Gastroesophageal sphincter (tissue), 4 donors: Measurements from ENCODE around the gene ACTL6B. TPM values are rescaled to one million over a fixed set of nuclear protein-coding genes. Genes with fewer than 3 reads are reported as not detected.
A peak's percentile ranks its signal among the peaks of the same experiment; 100 is the strongest.

ENCODE experiments used
- ATAC-seq: fragments of 150-250 bp; one replicate; pipeline ENCODE4 v1.9.1; 2016; ENCODE audit warnings: mild to moderate bottlenecking, moderate library complexity
- H3K27ac ChIP-seq, 4 donors: fragments of 200-600 bp; sonication (generic) in 3 of 4; 1 replicate in 3 of 4; 2 replicates in 1 of 4; pipeline ENCODE4 v1.5.1; 2016 to 2019
- H3K27me3 ChIP-seq: fragments of 200-600 bp; sonication (generic); one replicate; pipeline ENCODE4 v1.5.1; 2019
- H3K36me3 ChIP-seq, 2 donors: fragments of 200-600 bp; sonication (generic); one replicate each; pipeline ENCODE4 v1.5.1; 2019; ENCODE audit warnings: control low read depth in 1 of 2
- H3K4me1 ChIP-seq, 3 donors: fragments of 200-600 bp; sonication (generic); 1 replicate in 2 of 3; 2 replicates in 1 of 3; pipeline ENCODE4 v1.5.1; 2016 to 2019; ENCODE audit warnings: control low read depth in 2 of 3
- H3K4me3 ChIP-seq, 2 donors: fragments of 200-600 bp; sonication (generic); one replicate each; pipeline ENCODE4 v1.5.1; 2019; ENCODE audit warnings: mild to moderate bottlenecking in 1 of 2, moderate library complexity in 1 of 2
- H3K9me3 ChIP-seq, 3 donors: fragments of 200-600 bp; sonication (generic); one replicate each; pipeline ENCODE4 v1.5.1; 2017 to 2019; ENCODE audit warnings: control low read depth in 2 of 3
- EP300 ChIP-seq: sonication (generic); formaldehyde crosslinking; IDR thresholded peaks from one replicate; pipeline ENCODE4 v1.6.1; 2017; ENCODE audit warnings: antibody characterized with exemption, mild to moderate bottlenecking
- POLR2A ChIP-seq, 2 donors: fragments of 450-650 bp; IDR thresholded peaks; one replicate each; pipeline ENCODE4 v1.6.1; 2017; ENCODE audit warnings: antibody characterized with exemption in 2 of 2, mild to moderate bottlenecking in 2 of 2, moderate library complexity in 1 of 2
- POLR2AphosphoS5 ChIP-seq: sonication (generic); formaldehyde crosslinking; IDR thresholded peaks from one replicate; pipeline ENCODE4 v1.6.1; 2017; ENCODE audit warnings: antibody characterized with exemption
- WGBS, 2 donors: methylation state at CpG; one replicate each; pipeline ENCODE4 v1.1.5; 2018; ENCODE audit warnings: low coverage in 1 of 2; 5-methylcytosine and 5-hydroxymethylcytosine counted together
- total RNA-seq, 4 donors: library from RNA; depleted of rRNA; stranded (reverse); fragments of >200 nt; gene quantifications; one replicate each; pipeline ENCODE4 v1.1.0, GENCODE V29; 2016
- TF ChIP-seq, protein P1 (sequence below), 4 experiments: fragments of 200-600 bp in 2 of 4; fragments of 450-650 bp in 2 of 4; sonication (generic) in 1 of 4; IDR thresholded peaks; one replicate each; pipeline ENCODE4 v1.5.1; 2017 to 2019; ENCODE audit warnings: antibody characterized with exemption in 4 of 4, mild to moderate bottlenecking in 2 of 4, moderate library complexity in 2 of 4

ACTL6B gene
- total RNA-seq, 4 donors from 2014 or later: 2.2 TPM; not detected in 3

DNA sequence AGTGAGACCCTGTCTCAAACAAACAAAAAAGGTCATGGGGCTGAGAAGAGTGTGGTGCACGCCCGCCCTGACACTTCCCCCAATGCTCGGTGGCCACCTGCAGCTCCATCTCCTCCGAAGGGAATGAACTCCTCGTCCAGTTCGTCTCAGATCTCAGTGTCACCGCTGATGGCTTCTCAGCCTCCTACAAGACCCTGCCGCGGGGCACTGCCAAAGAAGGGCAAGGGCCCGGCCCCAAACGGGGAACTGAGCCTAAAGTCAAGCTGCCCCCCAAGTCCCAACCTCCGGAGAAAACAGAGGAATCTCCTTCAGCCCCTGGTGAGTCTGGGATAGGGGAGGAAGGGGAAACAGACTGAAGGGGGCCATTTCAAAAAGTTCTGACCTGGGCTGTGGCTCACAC lies 49.9 kb downstream of the ACTL6B start:
- TF ChIP-seq POLR2AphosphoS5 (no peak), EP300 (no peak), POLR2A (IDR thresholded peaks at IDR 0.05) (no peak)
- TF ChIP-seq, protein P1, sequence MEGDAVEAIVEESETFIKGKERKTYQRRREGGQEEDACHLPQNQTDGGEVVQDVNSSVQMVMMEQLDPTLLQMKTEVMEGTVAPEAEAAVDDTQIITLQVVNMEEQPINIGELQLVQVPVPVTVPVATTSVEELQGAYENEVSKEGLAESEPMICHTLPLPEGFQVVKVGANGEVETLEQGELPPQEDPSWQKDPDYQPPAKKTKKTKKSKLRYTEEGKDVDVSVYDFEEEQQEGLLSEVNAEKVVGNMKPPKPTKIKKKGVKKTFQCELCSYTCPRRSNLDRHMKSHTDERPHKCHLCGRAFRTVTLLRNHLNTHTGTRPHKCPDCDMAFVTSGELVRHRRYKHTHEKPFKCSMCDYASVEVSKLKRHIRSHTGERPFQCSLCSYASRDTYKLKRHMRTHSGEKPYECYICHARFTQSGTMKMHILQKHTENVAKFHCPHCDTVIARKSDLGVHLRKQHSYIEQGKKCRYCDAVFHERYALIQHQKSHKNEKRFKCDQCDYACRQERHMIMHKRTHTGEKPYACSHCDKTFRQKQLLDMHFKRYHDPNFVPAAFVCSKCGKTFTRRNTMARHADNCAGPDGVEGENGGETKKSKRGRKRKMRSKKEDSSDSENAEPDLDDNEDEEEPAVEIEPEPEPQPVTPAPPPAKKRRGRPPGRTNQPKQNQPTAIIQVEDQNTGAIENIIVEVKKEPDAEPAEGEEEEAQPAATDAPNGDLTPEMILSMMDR (IDR thresholded peaks at IDR 0.05): no peak
- Histone ChIP-seq H3K27me3 (no peaks in the 10 kb centered on the region), H3K4me1 (peaks cover 0 to 46% (median 14%) of the 10 kb centered on the region in 3 donors), H3K4me3 (no peak overlapping the region), H3K27ac (peak overlapping the region in 2 of 4 donors; percentile 87), H3K9me3 (no peaks in the 10 kb centered on the region), H3K36me3 (no peaks in the 10 kb centered on the region)
- ATAC-seq: no peak
- WGBS, 2 donors: 100% methylated on average over 3 of the region's 12 CpGs; no CpG with 5 or more reads in 1 of the 2 donors

DNA sequence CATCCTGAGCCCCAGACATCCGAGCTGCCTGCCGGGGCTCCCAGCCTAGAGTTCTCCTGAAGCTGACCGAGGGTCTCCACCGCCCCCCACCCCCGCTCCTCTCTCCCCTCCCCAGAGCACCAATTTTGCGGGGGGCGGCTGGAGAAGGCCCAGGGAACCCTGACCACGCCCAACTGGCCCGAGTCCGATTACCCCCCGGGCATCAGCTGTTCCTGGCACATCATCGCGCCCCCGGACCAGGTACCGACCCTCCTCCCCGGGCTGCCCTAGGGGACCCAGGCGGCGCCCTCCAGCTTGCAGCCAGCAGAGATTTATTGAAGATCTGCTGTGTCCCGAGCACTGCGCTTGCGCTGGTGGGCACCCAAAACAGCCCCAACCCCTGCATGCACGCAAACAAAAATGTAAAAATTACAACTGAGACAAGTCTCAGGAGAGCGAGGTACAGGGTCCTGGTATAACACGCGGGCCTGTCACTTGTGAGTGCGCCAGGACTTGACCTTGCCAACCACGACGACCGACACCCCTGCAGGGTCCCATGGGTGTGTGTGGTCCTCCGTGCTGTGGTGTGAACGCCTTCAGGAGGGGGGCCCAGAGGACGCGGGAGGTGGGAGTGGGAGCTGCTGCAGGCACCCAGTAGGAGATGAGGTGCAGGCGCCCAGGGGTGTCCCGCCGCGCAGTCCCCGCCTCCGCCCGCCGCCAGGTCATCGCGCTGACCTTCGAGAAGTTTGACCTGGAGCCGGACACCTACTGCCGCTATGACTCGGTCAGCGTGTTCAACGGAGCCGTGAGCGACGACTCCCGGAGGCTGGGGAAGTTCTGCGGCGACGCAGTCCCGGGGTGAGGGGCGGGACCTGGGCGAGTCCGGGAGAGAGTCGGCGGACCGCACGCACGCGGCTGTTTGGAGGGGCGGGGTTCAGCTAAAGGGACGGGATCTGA lies 51.0 kb downstream of the ACTL6B start:
- ATAC-seq: no peak
- TF ChIP-seq POLR2AphosphoS5: no peak
- TF ChIP-seq, protein P1 (IDR thresholded peaks at IDR 0.05): no peak
- no peak for TF ChIP-seq POLR2A (IDR thresholded peaks at IDR 0.05)
- no peak for TF ChIP-seq EP300
- H3K9me3 ChIP-seq: no peaks in the 10 kb centered on the region
- H3K4me1 ChIP-seq: peaks cover 0 to 43% (median 14%) of the 10 kb centered on the region in 3 donors
- H3K27me3 ChIP-seq: no peaks in the 10 kb centered on the region
- WGBS, 2 donors: 0 to 12% methylated on average over 2 to 19 of the region's 68 CpGs
- H3K36me3 ChIP-seq: no peaks in the 10 kb centered on the region
- peak overlapping the region in 3 of 4 donors; percentile 79 to 87 (median 87) for H3K27ac ChIP-seq
- peak overlapping the region; percentile 54 to 65 for H3K4me3 ChIP-seq

DNA sequence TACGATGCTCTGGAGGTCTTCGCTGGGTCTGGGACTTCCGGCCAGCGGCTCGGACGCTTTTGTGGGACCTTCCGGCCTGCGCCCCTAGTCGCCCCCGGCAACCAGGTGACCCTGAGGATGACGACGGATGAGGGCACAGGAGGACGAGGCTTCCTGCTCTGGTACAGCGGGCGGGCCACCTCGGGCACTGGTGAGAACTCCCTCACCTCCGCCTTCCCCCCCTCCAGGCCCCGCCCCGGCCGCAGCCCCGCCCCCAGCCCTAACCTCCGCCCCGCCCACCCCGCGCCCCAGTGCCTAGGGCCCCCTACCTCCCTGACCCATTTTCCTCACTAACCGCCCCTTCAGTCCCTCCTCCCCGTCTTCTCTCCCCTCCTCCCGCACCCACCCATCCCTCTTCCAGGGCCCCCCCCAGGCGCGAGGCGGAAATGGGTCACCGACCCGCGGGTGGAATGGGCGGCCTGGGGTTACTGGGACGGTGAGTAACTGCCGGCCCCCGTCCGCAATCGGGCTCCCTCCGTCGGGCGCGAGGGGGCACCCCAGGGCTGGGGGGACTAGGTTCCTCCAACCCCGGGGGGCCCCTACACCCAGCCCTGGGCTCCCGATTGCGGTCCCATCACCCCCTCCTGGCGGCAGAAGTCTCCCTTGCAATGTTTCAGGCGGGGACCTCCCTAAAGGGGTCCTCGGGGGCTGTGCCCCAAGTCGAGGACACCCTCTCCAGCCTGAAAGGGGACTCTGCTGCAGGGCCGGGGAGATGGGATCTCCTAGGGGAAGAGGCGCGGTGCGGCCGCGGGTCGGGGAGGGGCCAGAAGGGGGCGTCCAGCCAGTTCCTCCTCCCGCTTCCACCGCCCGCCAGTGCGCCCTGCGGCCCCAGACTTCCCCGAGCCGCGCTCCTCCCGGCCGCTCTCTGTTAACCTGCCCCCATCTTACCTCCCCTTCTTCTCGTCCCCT lies 51.9 kb downstream of the ACTL6B start:
- peak; percentile 50 for TF ChIP-seq POLR2AphosphoS5
- peak; percentile 36 to 39 for TF ChIP-seq POLR2A (IDR thresholded peaks at IDR 0.05)
- no peak for TF ChIP-seq EP300
- TF ChIP-seq, protein P1 (IDR thresholded peaks at IDR 0.05): peak in 3 of 4 experiments; percentile 39 to 70 (median 50)

DNA sequence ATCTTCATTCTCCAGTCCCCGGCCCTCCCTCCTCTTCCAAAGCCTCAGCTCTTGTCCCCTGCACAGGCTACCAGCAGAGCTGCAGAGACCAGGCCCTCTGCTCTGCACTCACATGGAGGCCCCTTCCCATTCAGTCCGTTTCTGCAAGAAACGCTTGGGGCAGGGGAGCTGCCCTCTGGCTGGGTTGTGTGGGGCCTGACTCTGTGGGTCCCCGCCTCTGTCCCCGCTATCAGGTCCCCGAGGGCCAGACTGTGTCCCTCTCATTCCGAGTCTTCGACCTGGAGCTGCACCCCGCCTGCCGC lies 52.6 kb downstream of the ACTL6B start:
- H3K4me1 ChIP-seq: peaks cover 0 to 43% (median 14%) of the 10 kb centered on the region in 3 donors
- ATAC-seq: no peak
- TF ChIP-seq, protein P1 (IDR thresholded peaks at IDR 0.05): no peak
- TF ChIP-seq POLR2AphosphoS5: no peak
- TF ChIP-seq EP300: no peak
- TF ChIP-seq POLR2A (IDR thresholded peaks at IDR 0.05): no peak
- peak overlapping the region; percentile 5 to 87 (median 83) for H3K27ac ChIP-seq
- no peaks in the 10 kb centered on the region for H3K36me3 ChIP-seq
- H3K27me3 ChIP-seq: no peaks in the 10 kb centered on the region
- no peaks in the 10 kb centered on the region for H3K9me3 ChIP-seq
- peak overlapping the region; percentile 54 to 65 for H3K4me3 ChIP-seq
- WGBS, 2 donors: 12 to 22% methylated on average over 3 to 6 of the region's 10 CpGs

More for the DNA sequence above, 51.9 kb downstream of the ACTL6B start:
- WGBS, 2 donors: 0% methylated on average over 7 of the region's 70 CpGs; no CpG with 5 or more reads in 1 of the 2 donors
- Histone ChIP-seq H3K4me1 (peaks cover 0 to 43% (median 14%) of the 10 kb centered on the region in 3 donors), H3K36me3 (no peaks in the 10 kb centered on the region), H3K27ac (peak overlapping the region; percentile 39 to 87 (median 83)), H3K9me3 (no peaks in the 10 kb centered on the region), H3K27me3 (no peaks in the 10 kb centered on the region), H3K4me3 (peak overlapping the region; percentile 54 to 65)
- ATAC-seq: peak; percentile 84
